ENCODE data around the gene TRIP13.
"Not testable (repeated sequence)": the region's sequence is repeated elsewhere in the genome, so short reads cannot be mapped to it uniquely, and the experiment has no call there.

The TRIP13 gene

DNA sequence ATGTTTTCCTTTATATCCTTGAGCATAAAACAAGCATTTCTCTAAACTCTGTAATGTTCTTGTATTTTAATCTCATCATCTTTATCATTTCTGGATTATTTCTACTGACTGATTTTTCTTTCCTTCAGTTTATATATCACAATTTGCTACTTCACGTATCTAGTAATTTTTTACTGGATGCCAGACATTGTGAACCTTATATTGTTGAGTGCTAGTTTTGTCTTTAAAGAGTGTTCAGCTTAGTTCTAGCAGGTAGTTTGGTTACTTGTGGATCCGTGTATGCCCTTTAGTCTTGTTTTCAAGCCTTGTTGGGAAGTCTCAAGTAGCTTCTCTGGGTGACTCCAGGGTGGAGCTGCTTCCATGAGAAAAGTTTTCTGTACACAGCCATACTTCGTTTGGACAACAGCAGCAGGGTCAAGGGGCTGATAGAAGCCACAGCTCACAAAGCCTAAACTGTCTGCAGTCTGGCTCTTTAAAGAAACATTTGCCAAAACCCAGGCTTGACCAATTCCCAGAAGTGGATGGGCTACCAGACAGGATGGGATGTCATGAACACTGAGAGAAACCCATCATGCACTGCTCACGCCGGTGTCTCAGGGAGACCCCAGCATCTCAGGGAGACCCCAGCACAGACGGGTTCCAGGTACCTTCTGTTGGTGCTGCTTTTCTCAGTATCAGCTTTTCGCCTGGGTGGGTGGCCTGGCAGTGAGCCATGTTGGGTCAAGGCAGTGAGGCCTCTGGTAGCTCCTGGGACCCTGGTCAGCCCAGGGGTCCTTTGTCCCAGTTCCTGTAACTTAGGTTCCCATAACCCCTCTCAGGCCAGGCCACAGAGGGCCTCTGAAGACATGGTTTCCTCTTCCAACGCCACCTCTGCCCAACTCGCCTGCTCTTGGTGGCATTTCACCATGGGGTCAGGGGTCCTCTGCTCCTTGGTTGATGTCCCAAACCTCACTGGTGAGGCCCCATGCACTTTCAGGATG is 29.1 kb downstream of the TRIP13 start:
- ATAC-seq = no peak

DNA sequence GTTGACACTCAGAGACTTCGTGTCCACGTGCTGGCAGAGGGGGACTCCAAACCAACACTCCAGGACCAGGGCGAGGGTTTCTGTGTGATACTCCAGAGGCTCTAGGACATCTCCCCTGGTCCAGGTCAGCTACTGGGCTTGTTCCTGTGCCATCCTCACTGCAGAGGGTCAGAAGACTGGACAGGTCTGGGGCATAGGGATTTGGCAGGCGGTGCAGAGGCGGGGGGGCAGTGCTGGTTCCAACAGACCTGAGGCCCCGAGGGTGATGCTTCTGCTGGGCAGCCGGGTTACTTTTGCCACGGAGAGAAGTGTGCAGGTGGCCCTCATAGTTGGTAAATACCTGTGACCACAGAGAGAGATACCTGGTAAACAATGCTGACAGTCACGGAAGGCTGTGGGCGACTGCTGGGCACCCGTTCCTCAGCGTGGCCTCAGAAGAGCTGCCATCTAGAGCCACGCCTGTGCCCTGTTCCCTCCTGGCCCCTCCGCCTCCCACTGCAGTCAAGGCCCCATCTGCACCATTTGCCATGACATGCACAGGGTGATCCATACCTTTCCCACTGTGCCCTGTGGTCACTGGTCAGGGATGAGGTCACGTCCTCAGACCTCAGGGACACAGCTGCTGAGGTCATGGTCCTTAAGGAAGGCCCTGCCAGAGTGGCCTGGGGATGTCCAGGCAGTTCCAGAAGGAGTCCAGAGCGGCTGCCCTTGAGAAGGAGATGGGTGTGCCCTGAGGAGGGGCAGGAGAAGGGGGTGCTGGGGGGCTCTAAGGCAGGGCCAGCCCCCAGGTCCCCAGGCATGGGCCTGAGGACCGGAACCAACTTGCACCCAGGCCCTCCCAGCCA is 30.0 kb downstream of the TRIP13 start:
- ATAC-seq = no peak

DNA sequence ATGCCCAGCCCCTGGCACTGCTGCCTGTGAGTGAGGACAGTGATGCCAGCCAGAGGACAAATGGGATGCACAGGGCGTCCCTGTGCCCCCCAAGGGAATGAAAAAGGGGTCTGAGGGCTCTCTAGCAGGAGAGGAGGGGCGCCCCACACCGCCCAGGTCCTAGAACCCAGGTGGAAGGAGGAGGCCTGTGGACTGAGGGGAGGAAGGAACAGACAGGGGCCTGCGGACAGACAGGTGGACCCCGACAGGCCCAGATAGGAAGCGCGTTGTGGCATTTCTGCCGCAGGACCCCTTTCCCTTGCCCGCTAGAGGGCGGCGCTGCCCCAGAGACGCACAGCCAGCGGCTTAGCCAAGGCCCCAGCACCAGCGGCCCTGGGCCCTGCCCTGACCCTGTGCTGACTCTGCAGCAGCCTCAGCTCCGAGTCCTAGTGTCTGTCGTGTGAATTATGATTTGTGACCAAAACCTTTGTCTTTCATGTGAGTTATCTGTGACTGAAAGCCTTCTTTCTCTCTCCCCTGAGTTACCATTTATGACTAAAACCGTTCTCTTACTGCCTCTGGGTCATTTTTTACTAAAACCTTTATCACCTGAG is 30.7 kb downstream of the TRIP13 start:
- peak; percentile 59 to 79 for ATAC-seq

- peak; percentile 34 to 45 for ATAC-seq
These were observed 33.9 kb downstream of the TRIP13 start for GRCh38 chr5:926417-927171.

GRCh38 chr5:927172-928015 is 34.7 kb downstream of the TRIP13 start:
- ATAC-seq = no peak

- not testable (repeated sequence) for ATAC-seq
These were observed 36.5 kb downstream of the TRIP13 start for GRCh38 chr5:929182-929581.

DNA sequence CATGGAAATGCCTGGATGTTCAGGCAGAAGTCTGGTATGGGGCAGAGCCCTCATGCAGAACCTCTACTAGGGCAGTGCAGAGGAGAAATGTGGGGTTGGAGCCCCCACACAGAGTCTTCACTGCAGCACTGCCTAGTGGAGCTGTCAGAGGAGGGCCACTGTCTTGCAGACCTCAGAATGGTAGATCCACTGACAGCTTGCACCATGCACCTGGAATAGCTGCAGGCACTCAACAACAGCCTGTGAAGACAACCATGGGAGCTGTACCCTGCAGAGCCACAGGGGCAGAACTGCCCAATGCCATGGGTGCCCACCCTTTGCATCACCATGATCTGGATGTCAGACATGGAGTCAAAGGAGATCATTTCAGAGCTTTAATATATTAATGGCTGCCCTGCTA is 36.9 kb downstream of the TRIP13 start:
- ATAC-seq = no peak

DNA sequence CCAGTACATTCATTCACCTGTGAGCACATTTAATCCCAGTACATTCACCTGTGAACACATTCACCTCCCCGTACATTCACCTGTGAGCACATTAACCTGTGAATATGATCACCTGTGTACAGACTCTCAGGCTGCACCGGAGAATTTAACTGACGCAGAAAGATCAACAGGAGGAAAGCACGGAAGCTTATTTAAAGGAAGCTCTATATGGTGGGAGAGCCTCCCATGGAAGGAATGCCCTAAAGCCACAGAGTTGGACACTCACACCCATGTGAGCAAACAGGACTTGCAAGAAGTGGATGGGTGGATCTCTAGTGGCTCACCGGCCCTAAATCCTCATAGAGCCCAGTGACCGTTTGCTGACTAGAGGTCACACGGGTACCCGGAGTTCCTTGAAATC is 38.2 kb downstream of the TRIP13 start:
- ATAC-seq = no peak

GRCh38 chr5:931570-932145 is 39.0 kb downstream of the TRIP13 start:
- ATAC-seq = no peak

GRCh38 chr5:932151-932627 is 39.5 kb downstream of the TRIP13 start:
- ATAC-seq = no peak

- no peak for ATAC-seq
These were observed 40.1 kb downstream of the TRIP13 start for GRCh38 chr5:932628-933250.

- no peak for ATAC-seq
These were observed 40.7 kb downstream of the TRIP13 start for GRCh38 chr5:933251-933861.

DNA sequence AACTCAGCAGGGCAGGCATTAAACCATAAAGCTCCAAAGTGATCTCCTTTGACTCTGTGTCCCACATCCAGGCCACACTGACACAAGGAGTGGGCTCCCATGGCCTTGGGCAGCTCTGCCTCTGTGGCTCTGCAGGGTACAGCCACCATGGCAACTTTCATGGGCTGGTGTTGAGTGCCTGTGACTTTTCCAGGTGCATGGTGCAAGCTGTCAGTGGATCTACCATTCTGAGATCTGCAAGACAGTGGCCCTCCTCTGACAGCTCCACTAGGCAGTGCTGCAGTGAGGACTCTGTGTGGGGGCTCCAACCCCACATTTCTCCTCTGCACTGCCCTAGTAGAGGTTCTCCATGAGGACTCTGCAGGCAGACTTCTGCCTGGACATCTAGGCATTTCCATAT is 41.3 kb downstream of the TRIP13 start:
- not testable (repeated sequence) for ATAC-seq

DNA sequence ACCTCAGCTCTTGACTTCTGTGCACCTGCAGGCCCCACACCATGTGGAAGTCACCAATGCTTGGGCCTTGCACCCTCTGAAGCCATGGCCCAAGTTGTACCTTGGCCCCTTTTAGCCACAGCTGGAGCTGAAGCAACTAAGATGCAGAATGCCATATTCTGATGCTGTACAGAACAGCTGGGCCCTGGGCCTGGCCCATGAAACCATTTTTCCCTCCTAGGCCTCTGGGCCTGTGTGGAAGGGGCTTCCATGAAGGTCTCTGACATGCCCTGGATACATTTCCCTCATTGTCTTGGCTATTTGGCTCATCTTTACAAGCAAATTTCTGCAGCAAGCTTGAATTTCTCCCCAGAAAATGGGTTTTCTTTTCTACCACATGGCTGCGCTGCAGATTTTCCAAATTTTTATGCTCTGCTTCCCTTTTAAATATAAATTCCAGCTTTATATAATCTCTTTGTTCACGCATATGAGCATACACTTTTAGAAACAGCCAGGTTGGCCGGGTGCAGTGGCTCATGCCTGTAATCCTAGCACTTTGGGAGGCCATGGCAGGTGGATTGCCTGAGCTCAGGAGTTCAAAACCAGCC is 41.8 kb downstream of the TRIP13 start:
- not testable (repeated sequence) for ATAC-seq

GRCh38 chr5:935510-936084 is 42.9 kb downstream of the TRIP13 start:
- no peak for ATAC-seq

GRCh38 chr5:936149-937144 is 43.8 kb downstream of the TRIP13 start:
- no peak for ATAC-seq

DNA sequence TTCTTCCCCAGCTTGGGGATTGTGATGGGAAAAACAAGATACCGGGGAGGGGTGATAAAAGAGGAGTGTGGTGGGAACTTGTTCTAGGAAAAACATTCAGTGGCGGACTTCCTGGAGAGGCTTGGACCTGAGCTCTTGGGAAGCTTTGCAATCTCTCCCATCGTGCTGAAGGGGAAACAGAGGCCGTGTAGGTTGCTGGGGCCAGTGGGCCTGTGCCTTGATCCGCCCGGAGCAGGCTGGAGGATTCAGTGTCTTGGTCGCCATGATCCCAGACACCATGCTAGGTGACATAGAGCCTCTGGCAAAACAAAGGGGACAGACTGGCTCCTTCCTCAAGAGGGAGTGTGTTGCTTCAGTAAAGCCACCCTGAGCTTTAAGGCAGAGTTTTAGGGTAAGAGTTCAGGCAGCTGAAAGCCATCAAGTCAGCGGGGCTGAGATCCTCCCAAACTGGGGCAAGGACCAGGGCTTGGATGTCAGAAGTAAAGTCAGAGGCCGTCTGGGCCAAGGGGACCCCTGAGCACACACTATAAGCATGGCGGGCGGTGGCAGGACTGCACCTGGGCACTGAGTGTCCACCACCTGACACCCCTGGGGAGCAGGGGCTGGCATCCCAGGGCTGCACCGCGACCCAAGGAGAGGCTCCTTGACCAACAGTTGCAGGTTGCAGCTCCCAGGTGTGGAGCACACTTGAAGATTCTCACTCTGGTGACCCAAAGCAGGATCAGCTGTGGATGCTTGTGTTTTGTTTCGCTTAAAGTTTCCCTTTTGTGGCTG is 44.7 kb downstream of the TRIP13 start:
- ATAC-seq = no peak
